ENCODE measurements around the gene CORIN.

GRCh38 chr4:47561331-47561730 is 276.5 kb downstream of the CORIN start:
- TF ChIP-seq CTCF (IDR thresholded peaks at IDR 0.05) (no peak), POLR2A (IDR thresholded peaks at IDR 0.05) (no peak)
